ENCODE data around the gene PNPLA6. TPM values are rescaled to one million over a fixed set of nuclear protein-coding genes. Genes with fewer than 3 reads are reported as not detected.

Gene PNPLA6
- total and polyA plus RNA-seq, 9 of the 15 experiments (the other 6 are each of a cell fraction or from before 2014, with no cell fraction given) = 0.07 to 30.2 (median 8.3) TPM

GRCh38 chr19:7509625-7510024 is 25.9 kb upstream of the PNPLA6 start (continued):
- TF ChIP-seq FOXM1 (IDR thresholded peaks at IDR 0.05; ENCODE audit: low read depth) (no peak), FOXM1 (CRISPR knock-in tag; IDR thresholded peaks at IDR 0.05; ENCODE audit: low read depth) (no peak), RBM25 (IDR thresholded peaks at IDR 0.05; ENCODE audit: low read depth, low read length, severe bottlenecking) (no peak), TEAD1 (CRISPR knock-in tag; IDR thresholded peaks at IDR 0.05) (peak in 1 of 2 experiments; percentile 62; a peak in 1 of 4 replicates), RBM15 (IDR thresholded peaks at IDR 0.05; ENCODE audit: insufficient read depth, low read length) (no peak), STAT5B (CRISPR knock-in tag; IDR thresholded peaks at IDR 0.05) (no peak), FOXP1 (CRISPR knock-in tag; IDR thresholded peaks at IDR 0.05) (peak; percentile 56; the same call in 1 of the 2 replicates), ARID4B (CRISPR knock-in tag; IDR thresholded peaks at IDR 0.05) (0 out of 2 replicates have a peak, but pooled peaks have one; percentile 35)
- TF ChIP-seq, protein P1, sequence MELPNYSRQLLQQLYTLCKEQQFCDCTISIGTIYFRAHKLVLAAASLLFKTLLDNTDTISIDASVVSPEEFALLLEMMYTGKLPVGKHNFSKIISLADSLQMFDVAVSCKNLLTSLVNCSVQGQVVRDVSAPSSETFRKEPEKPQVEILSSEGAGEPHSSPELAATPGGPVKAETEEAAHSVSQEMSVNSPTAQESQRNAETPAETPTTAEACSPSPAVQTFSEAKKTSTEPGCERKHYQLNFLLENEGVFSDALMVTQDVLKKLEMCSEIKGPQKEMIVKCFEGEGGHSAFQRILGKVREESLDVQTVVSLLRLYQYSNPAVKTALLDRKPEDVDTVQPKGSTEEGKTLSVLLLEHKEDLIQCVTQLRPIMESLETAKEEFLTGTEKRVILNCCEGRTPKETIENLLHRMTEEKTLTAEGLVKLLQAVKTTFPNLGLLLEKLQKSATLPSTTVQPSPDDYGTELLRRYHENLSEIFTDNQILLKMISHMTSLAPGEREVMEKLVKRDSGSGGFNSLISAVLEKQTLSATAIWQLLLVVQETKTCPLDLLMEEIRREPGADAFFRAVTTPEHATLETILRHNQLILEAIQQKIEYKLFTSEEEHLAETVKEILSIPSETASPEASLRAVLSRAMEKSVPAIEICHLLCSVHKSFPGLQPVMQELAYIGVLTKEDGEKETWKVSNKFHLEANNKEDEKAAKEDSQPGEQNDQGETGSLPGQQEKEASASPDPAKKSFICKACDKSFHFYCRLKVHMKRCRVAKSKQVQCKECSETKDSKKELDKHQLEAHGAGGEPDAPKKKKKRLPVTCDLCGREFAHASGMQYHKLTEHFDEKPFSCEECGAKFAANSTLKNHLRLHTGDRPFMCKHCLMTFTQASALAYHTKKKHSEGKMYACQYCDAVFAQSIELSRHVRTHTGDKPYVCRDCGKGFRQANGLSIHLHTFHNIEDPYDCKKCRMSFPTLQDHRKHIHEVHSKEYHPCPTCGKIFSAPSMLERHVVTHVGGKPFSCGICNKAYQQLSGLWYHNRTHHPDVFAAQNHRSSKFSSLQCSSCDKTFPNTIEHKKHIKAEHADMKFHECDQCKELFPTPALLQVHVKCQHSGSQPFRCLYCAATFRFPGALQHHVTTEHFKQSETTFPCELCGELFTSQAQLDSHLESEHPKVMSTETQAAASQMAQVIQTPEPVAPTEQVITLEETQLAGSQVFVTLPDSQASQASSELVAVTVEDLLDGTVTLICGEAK (IDR thresholded peaks at IDR 0.05) = 0 out of 2 replicates have a peak, but pooled peaks have one; percentile 18
- TF ChIP-seq, protein P1 (CRISPR knock-in tag; IDR thresholded peaks at IDR 0.05) = 0 out of 2 replicates have a peak, but pooled peaks have one; percentile 29
- TF ChIP-seq, protein P2, sequence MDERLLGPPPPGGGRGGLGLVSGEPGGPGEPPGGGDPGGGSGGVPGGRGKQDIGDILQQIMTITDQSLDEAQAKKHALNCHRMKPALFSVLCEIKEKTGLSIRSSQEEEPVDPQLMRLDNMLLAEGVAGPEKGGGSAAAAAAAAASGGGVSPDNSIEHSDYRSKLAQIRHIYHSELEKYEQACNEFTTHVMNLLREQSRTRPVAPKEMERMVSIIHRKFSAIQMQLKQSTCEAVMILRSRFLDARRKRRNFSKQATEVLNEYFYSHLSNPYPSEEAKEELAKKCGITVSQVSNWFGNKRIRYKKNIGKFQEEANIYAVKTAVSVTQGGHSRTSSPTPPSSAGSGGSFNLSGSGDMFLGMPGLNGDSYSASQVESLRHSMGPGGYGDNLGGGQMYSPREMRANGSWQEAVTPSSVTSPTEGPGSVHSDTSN (CRISPR knock-in tag; IDR thresholded peaks at IDR 0.05; ENCODE audit: low read depth) = peak; percentile 63
- TF ChIP-seq, protein P2 (tag; conservative IDR thresholded peaks at IDR 0.05; ENCODE audit: low read depth) = peak; percentile 76
